BJ (cell line): Measurements from ENCODE around the gene SLC30A7. TPM values are rescaled to one million over a fixed set of nuclear protein-coding genes. Genes with fewer than 3 reads are reported as not detected.
A peak's percentile ranks its signal among the peaks of the same experiment; 100 is the strongest.

Experiments used
- CTCF ChIA-PET: fragments of 350-600 bp; formaldehyde crosslinking; extraction: SDS; loops from one replicate; lab custom pipeline; 2021; ENCODE audit warnings: antibody characterized with exemption, inconsistent platforms; lab: Yijun Ruan, JAX
- POLR2A ChIA-PET: fragments of 300-600 bp; sonication (Branson Sonifier 250); formaldehyde crosslinking; extraction: SDS; loops from one replicate; lab custom pipeline; 2021; ENCODE audit warnings: antibody characterized with exemption; lab: Charles Lee
- DNase-seq: peaks from one replicate; pipeline ENCODE4 v3.0.0-alpha.2; 2011; ENCODE audit warnings: low read depth
- H3K27me3 ChIP-seq: 2 replicates; pipeline ENCODE4 v1.6.0; 2011; ENCODE audit warnings: low read length; ENCODE audit not compliant: control insufficient read depth, insufficient read depth
- H3K36me3 ChIP-seq: 2 replicates; pipeline ENCODE4 v1.5.1; 2011; ENCODE audit warnings: low read length; ENCODE audit not compliant: control insufficient read depth, insufficient read depth
- H3K4me3 ChIP-seq: 2 replicates; pipeline ENCODE4 v1.5.1; 2011; ENCODE audit warnings: low read depth, mild to moderate bottlenecking, control low read depth, low read length
- CTCF ChIP-seq: IDR thresholded peaks from 2 replicates; pipeline ENCODE4 v1.5.1; 2011; ENCODE audit warnings: low read depth, mild to moderate bottlenecking, control low read depth, inconsistent platforms, low read length, moderate library complexity; ENCODE audit not compliant: insufficient read depth
- polyA plus RNA-seq: library from polyadenylated mRNA; depleted of rRNA; stranded (reverse); fragments of >200 nt; gene quantifications from 2 replicates; pipeline ENCODE4 v1.2.3, GENCODE V29; 2011

SLC30A7 gene
- polyA plus RNA-seq, 1 experiment = 4.6 TPM

- DNase-seq = peak; percentile 34
- CTCF ChIA-PET = interaction anchor here (1.2 kb wide), 1 partner anchor 213 kb away, joined by 3 read pairs; no protein-coding TSS in a partner anchor
- Histone ChIP-seq H3K36me3 (no peaks in the 10 kb centered on the region), H3K27me3 (no peaks in the 10 kb centered on the region; the same call in 1 of the 2 replicates), H3K4me3 (peak within 1 kb of the TSS; percentile 68)
- TF ChIP-seq CTCF = no peak
- POLR2A ChIA-PET = no interaction called here
Observed at GRCh38 chr1:101025657-101026429, 130.0 kb downstream of the SLC30A7 start, which contains the start of gene DPH5. Gene DPH5 (minus strand): TSS chr1:101025784. CDS start chr1:101025443, 341 bp downstream.

GRCh38 chr1:101026430-101026788 is 130.5 kb downstream of the SLC30A7 start:
- CTCF ChIA-PET = interaction anchor here (0.5 to 1.2 kb wide), 2 partner anchors 91 to 212 kb away, joined by 3 read pairs; no protein-coding TSS in a partner anchor
- POLR2A ChIA-PET = no interaction called here

GRCh38 chr1:101027194-101027772 is 131.4 kb downstream of the SLC30A7 start:
- no peak for TF ChIP-seq CTCF
- Histone ChIP-seq H3K36me3 (no peaks in the 10 kb centered on the region), H3K27me3 (no peaks in the 10 kb centered on the region; the same call in 1 of the 2 replicates), H3K4me3 (no peak overlapping the region)
- DNase-seq = no peak
- ChIA-PET CTCF (interaction anchor here (1.2 kb wide), 1 partner anchor 211 kb away, joined by 4 read pairs; no protein-coding TSS in a partner anchor), POLR2A (interaction anchor here (0.5 kb wide), 1 partner anchor 16 kb away, joined by 6 read pairs; no protein-coding TSS in a partner anchor)

More at GRCh38 chr1:101026430-101026788, 130.5 kb downstream of the SLC30A7 start:
- no peaks in the 10 kb centered on the region; the same call in 1 of the 2 replicates for H3K27me3 ChIP-seq
- no peaks in the 10 kb centered on the region for H3K36me3 ChIP-seq
- no peak for TF ChIP-seq CTCF
- DNase-seq = no peak
- H3K4me3 ChIP-seq = peak overlapping the region; percentile 68

- Histone ChIP-seq H3K27me3 (no peaks in the 10 kb centered on the region; the same call in 1 of the 2 replicates), H3K4me3 (no peak overlapping the region), H3K36me3 (no peaks in the 10 kb centered on the region)
- POLR2A ChIA-PET = no interaction called here
- no peak for TF ChIP-seq CTCF
- CTCF ChIA-PET = interaction anchor here (1.2 kb wide), 1 partner anchor 210 kb away, joined by 4 read pairs; no protein-coding TSS in a partner anchor
- DNase-seq = no peak
Observed at GRCh38 chr1:101028466-101028865, 132.6 kb downstream of the SLC30A7 start.

GRCh38 chr1:101029184-101029583 is 133.3 kb downstream of the SLC30A7 start:
- H3K36me3 ChIP-seq = no peaks in the 10 kb centered on the region
- no peaks in the 10 kb centered on the region; the same call in 1 of the 2 replicates for H3K27me3 ChIP-seq
- CTCF ChIA-PET = interaction anchor here (1.6 kb wide), 1 partner anchor 12 kb away, joined by 4 read pairs; no protein-coding TSS in a partner anchor
- DNase-seq = no peak
- no peak overlapping the region for H3K4me3 ChIP-seq
- TF ChIP-seq CTCF = no peak
- POLR2A ChIA-PET = no interaction called here
